ENCODE measurements around the gene ADD3.

- TF ChIP-seq CTCF (IDR thresholded peaks at IDR 0.05; ENCODE audit: low read length) (no peak), EZH2 (IDR thresholded peaks at IDR 0.05; ENCODE audit: borderline replicate concordance, low read length) (no peak)
Observed at GRCh38 chr10:110123594-110123993, 115.8 kb downstream of the ADD3 start.
